ENCODE results near the gene GRK3. TPM values are rescaled to one million over a fixed set of nuclear protein-coding genes. Genes with fewer than 3 reads are reported as not detected.

Gene GRK3
- total and polyA plus RNA-seq, 2 of the 4 experiments (the other 2 are of a cell fraction) = 0.58 to 1.6 TPM

DNA sequence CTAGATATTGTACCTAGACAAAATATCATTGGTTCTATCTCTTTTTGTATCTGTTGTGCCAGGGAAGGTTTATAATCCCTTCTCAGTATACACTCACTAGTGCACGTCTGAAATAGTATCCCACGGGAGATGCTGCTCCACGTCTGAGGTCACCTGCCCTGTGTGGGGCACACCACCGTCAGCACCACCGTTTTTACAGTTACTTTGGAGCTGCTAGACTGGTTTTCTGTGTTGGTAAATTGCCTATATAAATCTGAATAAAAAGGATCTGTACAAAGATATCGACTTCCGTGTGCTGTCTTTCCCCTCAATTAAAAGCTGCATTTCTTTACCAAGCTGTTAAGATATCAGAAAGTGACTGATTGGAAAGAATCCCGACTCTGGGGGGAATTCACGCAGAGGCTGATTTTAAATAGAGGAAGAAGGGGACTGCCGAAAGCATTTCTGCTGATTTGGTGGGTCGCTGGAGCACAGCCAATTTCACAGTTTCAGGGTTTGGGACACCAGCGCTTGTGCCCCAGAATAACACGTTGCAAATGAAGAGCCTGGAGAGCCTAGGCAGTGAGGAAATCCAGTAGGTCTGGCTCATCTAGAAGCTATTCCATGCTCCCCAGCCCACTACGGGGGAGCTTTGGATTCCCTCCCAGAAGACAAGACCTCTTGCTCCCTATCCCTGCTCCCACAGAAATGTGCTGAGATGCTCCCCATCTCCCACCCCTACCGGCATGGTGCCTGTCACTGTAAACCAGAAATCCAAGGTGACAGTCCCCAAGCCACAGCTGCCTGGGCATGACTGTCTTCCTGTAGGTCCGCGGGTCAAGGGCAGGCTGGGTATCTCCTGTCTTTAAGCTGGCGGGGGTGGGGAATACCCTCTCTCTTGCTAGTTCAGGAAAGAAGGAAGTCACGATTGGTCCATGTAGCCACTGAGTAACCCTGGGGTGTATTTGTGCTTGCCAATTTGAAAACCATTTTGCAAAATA, 164.8 kb downstream of the GRK3 start:
- no peak for TF ChIP-seq RAD21 (IDR thresholded peaks at IDR 0.05; ENCODE audit: low read length)
- TF ChIP-seq MAFK (IDR thresholded peaks at IDR 0.05; ENCODE audit: low read depth, low read length) = no peak
- Histone ChIP-seq H3K27ac (ENCODE audit: insufficient read depth, low read length) (no peak overlapping the region), H2BK20ac (ENCODE audit: low read depth, low read length) (no peak overlapping the region), H3K9ac (ENCODE audit: low read depth, low read length) (no peak overlapping the region), H3K23ac (ENCODE audit: low read depth, low read length) (no peak overlapping the region), H2BK15ac (ENCODE audit: low read depth, low read length) (no peak overlapping the region), H3K14ac (replicated peaks; ENCODE audit: low read depth, low read length) (no peak overlapping the region), H3K18ac (ENCODE audit: low read depth, low read length) (no peak overlapping the region), H3K9me3 (ENCODE audit: control insufficient read depth, insufficient read depth, low read length) (no peaks in the 10 kb centered on the region), H2AFZ (replicated peaks; ENCODE audit: low read length, poor library complexity) (no peak overlapping the region), H2BK5ac (ENCODE audit: low read depth, low read length, poor library complexity, severe bottlenecking) (no peak overlapping the region), H2BK120ac (ENCODE audit: low read depth, low read length) (no peak overlapping the region), H3K4me1 (ENCODE audit: control insufficient read depth, insufficient read depth, low read length) (no peaks in the 10 kb centered on the region), H3K36me3 (ENCODE audit: control insufficient read depth, insufficient read depth, low read length) (no peaks in the 10 kb centered on the region), H3K4me2 (ENCODE audit: low read depth, low read length) (no peak overlapping the region), H2AK5ac (ENCODE audit: low read depth, low read length) (no peak overlapping the region), H3K56ac (ENCODE audit: extremely low read depth, insufficient read depth, low read length) (no peak overlapping the region), H3K27me3 (ENCODE audit: control insufficient read depth, insufficient read depth, low read length) (no peaks in the 10 kb centered on the region), H4K91ac (ENCODE audit: insufficient read depth, low read depth, low read length) (no peak overlapping the region), H4K8ac (ENCODE audit: low read depth in 2 of 2, low read length in 2 of 2) (no peak overlapping the region), H4K20me1 (ENCODE audit: insufficient read depth, low read length) (no peaks in the 10 kb centered on the region), H2AK9ac (replicated peaks; ENCODE audit: low read depth, low read length, poor library complexity) (no peak overlapping the region), H4K5ac (ENCODE audit: low read depth, low read length) (no peak overlapping the region), H3K9me1 (ENCODE audit: insufficient read depth, low read length) (no peaks in the 10 kb centered on the region), H3K4me3 (ENCODE audit: insufficient read depth, low read depth, low read length) (no peak overlapping the region), H3K4ac (ENCODE audit: low read depth, low read length) (no peak overlapping the region), H3K79me1 (ENCODE audit: low read depth in 1 of 2, low read length in 2 of 2) (no peaks in the 10 kb centered on the region)
- CTCF ChIA-PET = no interaction called here
- POLR2A ChIA-PET (ENCODE audit: unreplicated experiment) = no interaction called here
- in situ Hi-C loops (cut with MboI; ENCODE audit: low sequenced_read_pairs) = no loop called here
- 80% methylated on average over 2 of the region's 19 CpGs; no CpG with 5 or more reads in 1 of the 2 experiments for WGBS, 2 experiments (ENCODE audit: extremely low coverage in 2 of 2, insufficient read length in 1 of 2)
- dilution Hi-C loops (cut with HindIII; ENCODE audit: low sequenced_read_pairs, unreplicated experiment) = no loop called here
- no TSS peak for BruUV-seq (replicated peaks)
- DNase-seq (no peak), ATAC-seq (ENCODE audit: low read depth) (no peak)
- intact Hi-C loops (cut with micrococcal nuclease) = no loop called here

All from IMR-90 (cell line).